Neural cell (in vitro differentiated cells): Measurements from ENCODE around the gene SPAG16. TPM values are rescaled to one million over a fixed set of nuclear protein-coding genes. Genes with fewer than 3 reads are reported as not detected.

Source experiments
- H2AFZ ChIP-seq: fragments of 200-600, 300-800 bp; sonication (generic), shearing (Covaris generic); 2 replicates; pipeline ENCODE4 v1.6.0; 2014; ENCODE audit warnings: low read depth, mild to moderate bottlenecking, antibody characterized with exemption, low read length, moderate library complexity
- H3F3A ChIP-seq: fragments of 200-600 bp; shearing (Covaris generic); 2 replicates; pipeline ENCODE4 v1.6.1; 2016; ENCODE audit warnings: mild to moderate bottlenecking, moderate library complexity, mixed read lengths, antibody characterized with exemption, low read length; ENCODE audit not compliant: insufficient read depth, poor library complexity, severe bottlenecking
- H3K27ac ChIP-seq: fragments of 200-600, 300-800 bp; sonication (generic), shearing (Covaris generic); 2 replicates; pipeline ENCODE4 v1.5.1; 2014; ENCODE audit warnings: mild to moderate bottlenecking, low read length, moderate library complexity
- H3K27me3 ChIP-seq: fragments of 300-800, 200-600 bp; sonication (generic), shearing (Covaris generic); 2 replicates; pipeline ENCODE4 v1.6.0; 2014; ENCODE audit warnings: mild to moderate bottlenecking, low read depth, low read length, moderate library complexity; ENCODE audit not compliant: insufficient read depth
- H3K36me3 ChIP-seq: fragments of 300-800, 200-600 bp; sonication (generic), shearing (Covaris generic); 2 replicates; pipeline ENCODE4 v1.5.1; 2014; ENCODE audit warnings: mild to moderate bottlenecking, antibody characterized with exemption, low read length, moderate library complexity; ENCODE audit not compliant: insufficient read depth
- H3K4me2 ChIP-seq: fragments of 300-800, 200-600 bp; sonication (generic), shearing (Covaris generic); 2 replicates; pipeline ENCODE4 v1.6.0; 2014; ENCODE audit warnings: mild to moderate bottlenecking, low read length
- H3K4me3 ChIP-seq: fragments of 300-800, 200-600 bp; sonication (generic), shearing (Covaris generic); 2 replicates; pipeline ENCODE4 v1.5.1; 2014; ENCODE audit warnings: mild to moderate bottlenecking, low read length, moderate library complexity
- H3K79me2 ChIP-seq: fragments of 200-600 bp; shearing (Covaris generic); replicated peaks from 2 replicates; pipeline ENCODE4 v1.6.0; 2014; ENCODE audit warnings: mild to moderate bottlenecking, low read length, moderate library complexity; ENCODE audit not compliant: insufficient read depth
- H3K9ac ChIP-seq: fragments of 300-800, 200-600 bp; sonication (generic), shearing (Covaris generic); 2 replicates; pipeline ENCODE4 v1.6.1; 2016; ENCODE audit warnings: mild to moderate bottlenecking, low read length, mixed read lengths
- H3K9me2 ChIP-seq: fragments of 200-600 bp; shearing (Covaris generic); 2 replicates; pipeline ENCODE4 v1.6.1; 2016; ENCODE audit warnings: mild to moderate bottlenecking, low read length, mixed read lengths; ENCODE audit not compliant: insufficient read depth
- H3K9me3 ChIP-seq: fragments of 200-600, 300-800 bp; sonication (generic), shearing (Covaris generic); 2 replicates; pipeline ENCODE4 v1.6.1; 2016; ENCODE audit warnings: mild to moderate bottlenecking, mixed run types, low read length, moderate library complexity, mixed read lengths
- H4K20me1 ChIP-seq: fragments of 200-600 bp; shearing (Covaris generic); 2 replicates; pipeline ENCODE4 v1.6.1; 2016; ENCODE audit warnings: mild to moderate bottlenecking, mixed run types; ENCODE audit not compliant: insufficient read depth
- CTCF ChIP-seq: fragments of 450-650 bp; IDR thresholded peaks from 2 replicates; pipeline ENCODE4 v1.5.1; 2014; ENCODE audit warnings: antibody characterized with exemption, mild to moderate bottlenecking, moderate library complexity; ENCODE audit not compliant: poor library complexity, severe bottlenecking
- EP300 ChIP-seq: fragments of 450-650 bp; conservative IDR thresholded peaks from 2 replicates; pipeline ENCODE4 v1.6.1; 2014; ENCODE audit warnings: antibody characterized with exemption, mild to moderate bottlenecking, moderate library complexity; ENCODE audit not compliant: poor library complexity, severe bottlenecking
- EZH2 ChIP-seq: fragments of 200-600, 300-800 bp; shearing (Covaris generic), sonication (generic); IDR thresholded peaks from 2 replicates; pipeline ENCODE4 v1.6.1; 2014; ENCODE audit warnings: antibody characterized with exemption, low read length, borderline replicate concordance, mild to moderate bottlenecking; ENCODE audit not compliant: insufficient read depth, poor library complexity, severe bottlenecking
- MXI1 ChIP-seq: fragments of 450-650 bp; conservative IDR thresholded peaks from 2 replicates; pipeline ENCODE4 v1.6.1; 2014; ENCODE audit warnings: antibody characterized with exemption, mild to moderate bottlenecking; ENCODE audit not compliant: poor library complexity, severe bottlenecking
- POLR2AphosphoS5 ChIP-seq: IDR thresholded peaks from 2 replicates; pipeline ENCODE4 v1.6.1; 2012
- RAD21 ChIP-seq: fragments of 450-650 bp; conservative IDR thresholded peaks from 2 replicates; pipeline ENCODE4 v1.6.1; 2014; ENCODE audit warnings: antibody characterized with exemption, mild to moderate bottlenecking, moderate library complexity
- REST ChIP-seq: IDR thresholded peaks from 2 replicates; pipeline ENCODE4 v1.6.1; 2012; ENCODE audit warnings: borderline replicate concordance
- SMC3 ChIP-seq: fragments of 450-650 bp; conservative IDR thresholded peaks from 2 replicates; pipeline ENCODE4 v1.6.1; 2014; ENCODE audit warnings: antibody characterized with exemption, mild to moderate bottlenecking, moderate library complexity; ENCODE audit not compliant: poor library complexity
- TAF1 ChIP-seq: IDR thresholded peaks from 2 replicates; pipeline ENCODE4 v1.6.1; 2012; ENCODE audit warnings: low read depth
- polyA plus RNA-seq: library from polyadenylated mRNA; depleted of rRNA; stranded (reverse); fragments of >200 nt; gene quantifications from 2 replicates; pipeline ENCODE4 v1.2.3, GENCODE V29; 2014

Gene SPAG16
- polyA plus RNA-seq, 1 donor from 2014 or later = 75.4 TPM

DNA sequence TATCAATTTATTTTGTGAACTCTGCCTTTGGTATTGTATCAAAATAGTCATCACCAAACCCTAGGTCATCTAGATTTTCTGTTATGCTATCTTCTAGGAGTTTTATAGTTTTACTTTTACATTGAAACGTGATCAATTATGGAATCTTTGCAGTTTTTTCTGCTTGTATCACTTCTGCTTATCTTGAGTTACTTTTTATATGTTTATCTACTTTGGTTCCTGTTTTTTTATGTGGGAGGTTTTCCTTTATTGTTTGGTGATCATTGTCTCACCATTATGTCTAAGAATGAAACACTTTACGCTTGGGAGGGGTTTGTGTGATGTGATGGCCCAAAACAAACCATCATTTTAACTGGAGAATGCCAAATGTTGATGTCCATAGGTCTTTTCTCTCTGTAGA, 261.2 kb downstream of the SPAG16 start:
- Histone ChIP-seq H3K4me3 (no peak overlapping the region), H3K9me2 (no peaks in the 10 kb centered on the region), H3K36me3 (no peaks in the 10 kb centered on the region), H3K9ac (no peak overlapping the region), H3K4me2 (no peak overlapping the region), H3K9me3 (no peaks in the 10 kb centered on the region), H4K20me1 (no peaks in the 10 kb centered on the region), H2AFZ (no peak overlapping the region), H3K27ac (no peak overlapping the region), H3F3A (no peaks in the 10 kb centered on the region), H3K27me3 (no peaks in the 10 kb centered on the region), H3K79me2 (no peaks in the 10 kb centered on the region)
- no peak for TF ChIP-seq RAD21
- no peak for TF ChIP-seq SMC3
- no peak for TF ChIP-seq EZH2
- TF ChIP-seq POLR2AphosphoS5 = no peak

- Histone ChIP-seq H3K27me3 (no peaks in the 10 kb centered on the region), H3K9ac (no peak overlapping the region), H3K4me3 (no peak overlapping the region), H2AFZ (no peak overlapping the region), H3K27ac (no peak overlapping the region), H4K20me1 (no peaks in the 10 kb centered on the region), H3K79me2 (no peaks in the 10 kb centered on the region), H3F3A (no peaks in the 10 kb centered on the region), H3K36me3 (no peaks in the 10 kb centered on the region), H3K9me2 (no peaks in the 10 kb centered on the region), H3K9me3 (no peaks in the 10 kb centered on the region), H3K4me2 (no peak overlapping the region)
- TF ChIP-seq TAF1 = no peak
- TF ChIP-seq RAD21 = no peak
- TF ChIP-seq EP300 = no peak
- TF ChIP-seq MXI1 = no peak
- no peak for TF ChIP-seq POLR2AphosphoS5
- no peak for TF ChIP-seq CTCF
- TF ChIP-seq EZH2 = no peak
- TF ChIP-seq SMC3 = no peak
- TF ChIP-seq REST = no peak
These were observed 261.8 kb downstream of the SPAG16 start for GRCh38 chr2:213545964-213546475.
